ENCODE results near the gene STEAP2.
A peak's percentile ranks its signal among the peaks of the same experiment; 100 is the strongest.
"Not testable (repeated sequence)": the region's sequence is repeated elsewhere in the genome, so short reads cannot be mapped to it uniquely, and the experiment has no call there.

STEAP2 gene

GRCh38 chr7:90232430-90232829, 20.9 kb downstream of the STEAP2 start:
- DNase-seq (ENCODE audit: extremely low read depth in 1 of 2, low read depth in 1 of 2): no peak

GRCh38 chr7:90233569-90233968, 22.0 kb downstream of the STEAP2 start:
- no peak for DNase-seq (ENCODE audit: extremely low read depth in 1 of 2, low read depth in 1 of 2)

GRCh38 chr7:90236721-90237289, 25.3 kb downstream of the STEAP2 start:
- no peak for DNase-seq (ENCODE audit: extremely low read depth in 1 of 2, low read depth in 1 of 2)

DNA sequence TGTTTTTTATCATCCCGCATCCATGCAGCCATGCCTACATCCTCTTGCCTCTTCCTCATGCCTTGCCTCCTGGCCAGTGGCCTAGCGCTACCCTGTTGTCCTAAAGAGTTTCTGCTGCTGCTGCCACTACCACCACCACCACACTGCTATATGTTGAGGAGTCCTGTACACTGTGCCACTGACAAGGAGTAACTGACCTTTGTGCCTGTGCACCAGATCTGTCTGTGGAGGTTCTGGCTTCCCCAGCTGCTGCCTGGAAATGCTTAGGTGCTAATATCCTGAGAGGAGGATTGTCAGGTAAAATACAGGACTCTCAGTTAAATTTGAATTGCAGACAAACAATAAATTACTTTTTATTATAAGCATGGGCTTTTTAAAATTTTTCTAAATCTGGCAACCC, 26.5 kb downstream of the STEAP2 start:
- no peak for DNase-seq (ENCODE audit: extremely low read depth in 1 of 2, low read depth in 1 of 2)

GRCh38 chr7:90238583-90238982, 27.0 kb downstream of the STEAP2 start:
- DNase-seq (ENCODE audit: extremely low read depth in 1 of 2, low read depth in 1 of 2): no peak

GRCh38 chr7:90239050-90239449, 27.5 kb downstream of the STEAP2 start:
- no peak for DNase-seq (ENCODE audit: extremely low read depth in 1 of 2, low read depth in 1 of 2)

- no peak for DNase-seq (ENCODE audit: extremely low read depth in 1 of 2, low read depth in 1 of 2)
Observed at GRCh38 chr7:90239625-90240228, 28.2 kb downstream of the STEAP2 start.

GRCh38 chr7:90242369-90243168, 31.0 kb downstream of the STEAP2 start:
- no peak for DNase-seq (ENCODE audit: extremely low read depth in 1 of 2, low read depth in 1 of 2)

- DNase-seq (ENCODE audit: extremely low read depth in 1 of 2, low read depth in 1 of 2): no peak
Observed at GRCh38 chr7:90243556-90243955, 32.0 kb downstream of the STEAP2 start.

DNA sequence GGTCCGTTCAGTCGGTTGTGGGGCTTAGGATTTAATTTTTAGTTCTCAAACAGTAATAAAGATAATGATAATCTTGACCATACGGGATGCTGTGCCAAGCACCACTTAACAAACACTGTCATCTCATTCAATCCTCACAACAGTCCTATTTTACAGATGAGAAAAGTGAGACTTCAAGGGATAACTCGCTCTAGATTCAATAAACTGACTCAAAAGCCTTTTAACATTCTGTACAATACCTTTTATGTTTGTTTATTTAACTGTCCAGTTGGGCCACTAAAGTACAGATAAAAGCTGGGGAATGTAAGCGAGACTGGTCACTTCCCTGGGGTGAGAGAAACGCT, 33.0 kb downstream of the STEAP2 start:
- no peak for DNase-seq (ENCODE audit: extremely low read depth in 1 of 2, low read depth in 1 of 2)

DNA sequence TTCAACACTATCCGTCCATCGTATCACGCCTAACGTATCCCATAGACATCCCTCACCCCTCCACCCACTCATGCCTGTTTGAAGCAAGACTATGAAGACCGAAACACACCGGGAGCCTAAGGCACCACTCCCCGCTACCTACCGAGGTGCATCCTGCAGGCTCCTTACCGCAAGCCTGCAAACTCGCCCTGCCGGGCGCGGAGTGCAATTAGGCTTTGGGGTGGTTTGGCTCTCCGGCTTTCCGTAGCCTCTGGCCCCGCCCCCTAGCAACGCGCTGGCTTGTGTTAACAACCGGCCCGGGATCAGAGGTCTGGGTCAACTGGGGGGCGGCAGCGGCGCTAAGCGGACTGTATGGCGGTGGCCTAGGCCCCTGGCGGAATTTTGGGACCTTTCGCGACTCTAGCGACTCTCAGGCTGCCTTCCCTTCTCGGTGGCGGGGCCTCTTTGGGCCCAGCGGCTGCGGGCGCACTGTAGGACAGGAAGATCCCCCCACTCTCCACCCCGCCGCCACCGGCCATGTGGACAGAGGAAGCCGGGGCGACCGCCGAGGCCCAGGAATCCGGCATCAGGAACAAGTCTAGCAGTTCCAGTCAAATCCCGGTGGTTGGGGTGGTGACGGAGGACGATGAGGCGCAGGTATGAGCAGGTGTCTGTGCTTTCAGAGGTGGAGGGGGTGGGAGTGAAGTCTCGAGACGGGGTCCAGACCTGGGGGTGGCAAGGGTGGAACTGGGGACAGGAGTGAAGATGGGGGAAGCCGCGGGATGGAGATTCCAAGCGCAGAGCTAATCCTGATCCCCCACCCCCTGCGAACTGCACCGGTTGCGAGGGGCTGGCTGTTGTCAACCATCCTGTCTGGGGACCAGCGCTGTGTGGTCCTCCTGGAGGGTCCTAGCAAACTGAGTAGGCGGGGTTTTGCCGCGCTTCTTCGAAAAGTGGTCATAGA, 33.6 kb downstream of the STEAP2 start, which contains the start of gene CFAP69:
CFAP69 (plus strand) TSS at position 266 of the 943 bp plus-strand sequence; CDS start at position 517, 251 bp downstream.
- peak; percentile 63 to 71 for DNase-seq (ENCODE audit: extremely low read depth in 1 of 2, low read depth in 1 of 2)

DNA sequence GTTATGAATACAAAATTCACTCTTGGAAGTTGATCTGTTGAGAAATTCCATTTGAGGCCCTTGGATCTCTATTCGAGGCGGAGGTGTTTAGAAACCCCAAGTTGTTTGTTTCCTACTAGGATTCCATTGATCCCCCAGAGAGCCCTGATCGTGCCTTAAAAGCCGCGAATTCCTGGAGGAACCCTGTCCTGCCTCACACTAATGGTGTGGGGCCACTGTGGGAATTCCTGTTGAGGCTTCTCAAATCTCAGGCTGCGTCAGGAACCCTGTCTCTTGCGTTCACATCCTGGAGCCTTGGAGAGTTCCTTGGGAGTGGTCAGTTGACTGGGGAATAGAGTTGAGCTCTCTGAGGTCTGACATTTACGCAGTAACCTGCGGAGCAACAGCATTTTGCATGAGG, 34.6 kb downstream of the STEAP2 start:
- DNase-seq (ENCODE audit: extremely low read depth in 1 of 2, low read depth in 1 of 2): no peak

- DNase-seq (ENCODE audit: extremely low read depth in 1 of 2, low read depth in 1 of 2): no peak
Observed at GRCh38 chr7:90248706-90249105, 37.2 kb downstream of the STEAP2 start.

GRCh38 chr7:90250601-90251303, 39.2 kb downstream of the STEAP2 start:
- DNase-seq (ENCODE audit: extremely low read depth in 1 of 2, low read depth in 1 of 2): no peak

GRCh38 chr7:90251304-90251635, 39.7 kb downstream of the STEAP2 start:
- DNase-seq (ENCODE audit: extremely low read depth in 1 of 2, low read depth in 1 of 2): no peak

DNA sequence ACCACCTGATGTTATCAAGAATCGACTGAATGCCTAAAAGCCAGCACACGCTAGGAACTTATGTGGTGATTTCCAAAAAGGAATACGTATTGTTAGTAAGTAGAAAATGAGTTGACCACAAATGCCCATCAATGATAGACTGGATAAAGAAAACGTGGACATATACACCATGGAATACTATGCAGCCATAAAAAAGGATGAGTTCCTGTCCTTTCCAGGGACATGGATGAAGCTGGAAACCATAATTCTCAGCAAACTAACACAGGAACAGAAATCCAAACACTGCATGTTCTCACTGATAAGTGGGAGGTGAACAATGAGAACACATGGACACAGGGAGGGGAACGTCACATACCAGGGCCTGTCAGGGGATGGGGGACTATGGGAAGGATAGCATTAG, 44.5 kb downstream of the STEAP2 start:
- DNase-seq (ENCODE audit: extremely low read depth in 1 of 2, low read depth in 1 of 2): not testable (repeated sequence)

- DNase-seq (ENCODE audit: extremely low read depth in 1 of 2, low read depth in 1 of 2): no peak
Observed at GRCh38 chr7:90256778-90257177, 45.2 kb downstream of the STEAP2 start.

- DNase-seq (ENCODE audit: extremely low read depth in 1 of 2, low read depth in 1 of 2): no peak
Observed at GRCh38 chr7:90261441-90261840, 49.9 kb downstream of the STEAP2 start.

DNA sequence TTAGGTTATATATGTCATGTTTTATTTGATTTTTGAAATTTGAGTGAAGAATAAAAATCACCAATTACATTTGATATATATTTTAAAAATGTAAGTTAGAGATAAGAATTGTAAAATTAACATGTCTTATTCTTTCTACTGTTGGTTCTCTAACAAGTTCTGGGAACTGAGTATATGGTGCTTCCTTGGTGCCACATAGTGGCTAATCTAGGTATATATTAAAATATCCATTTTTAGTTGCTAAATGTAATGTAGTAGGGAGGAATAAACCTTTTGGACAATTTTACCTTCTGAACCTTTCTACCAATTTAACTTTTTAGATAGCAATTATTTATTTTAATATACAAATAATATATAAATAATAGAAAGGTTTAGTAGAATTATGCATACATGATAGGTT, 50.9 kb downstream of the STEAP2 start:
- no peak for DNase-seq (ENCODE audit: extremely low read depth in 1 of 2, low read depth in 1 of 2)

- DNase-seq (ENCODE audit: extremely low read depth in 1 of 2, low read depth in 1 of 2): no peak
Observed at GRCh38 chr7:90266808-90267207, 55.3 kb downstream of the STEAP2 start.

Measured in activated CD8-positive, alpha-beta memory T cell treated with anti-CD3 and anti-CD28 coated beads for 1 hour (primary cell).